Measurements from ENCODE around the gene SOX8.

SOX8 gene

DNA sequence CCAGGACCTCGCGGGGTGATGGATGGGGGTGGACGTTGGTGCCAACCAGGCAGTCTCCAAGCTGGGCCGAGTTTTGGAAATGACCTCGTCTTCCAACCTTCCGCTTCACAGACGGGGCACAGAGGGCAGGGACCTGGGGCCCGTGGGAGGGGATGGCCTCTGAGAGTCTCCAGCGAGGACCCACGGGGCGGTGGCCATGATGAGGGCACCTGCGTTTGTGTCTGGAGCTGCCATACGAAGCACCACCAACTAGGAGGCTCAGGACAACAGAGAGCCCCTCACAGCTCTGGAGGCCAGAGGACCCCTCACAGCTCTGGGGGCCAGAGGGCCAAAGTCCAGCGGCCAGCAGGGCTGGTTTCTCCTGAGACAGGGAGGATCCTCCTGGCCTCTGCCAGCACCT, 26.5 kb downstream of the SOX8 start:
- in situ Hi-C loops (cut with MboI; ENCODE audit: low pct_unique_long_range_greater_than_20kb, low sequenced_read_pairs, unreplicated experiment), result no loop called here
- no peak for DNase-seq (ENCODE audit: low spot score)
- TF ChIP-seq, protein P1, sequence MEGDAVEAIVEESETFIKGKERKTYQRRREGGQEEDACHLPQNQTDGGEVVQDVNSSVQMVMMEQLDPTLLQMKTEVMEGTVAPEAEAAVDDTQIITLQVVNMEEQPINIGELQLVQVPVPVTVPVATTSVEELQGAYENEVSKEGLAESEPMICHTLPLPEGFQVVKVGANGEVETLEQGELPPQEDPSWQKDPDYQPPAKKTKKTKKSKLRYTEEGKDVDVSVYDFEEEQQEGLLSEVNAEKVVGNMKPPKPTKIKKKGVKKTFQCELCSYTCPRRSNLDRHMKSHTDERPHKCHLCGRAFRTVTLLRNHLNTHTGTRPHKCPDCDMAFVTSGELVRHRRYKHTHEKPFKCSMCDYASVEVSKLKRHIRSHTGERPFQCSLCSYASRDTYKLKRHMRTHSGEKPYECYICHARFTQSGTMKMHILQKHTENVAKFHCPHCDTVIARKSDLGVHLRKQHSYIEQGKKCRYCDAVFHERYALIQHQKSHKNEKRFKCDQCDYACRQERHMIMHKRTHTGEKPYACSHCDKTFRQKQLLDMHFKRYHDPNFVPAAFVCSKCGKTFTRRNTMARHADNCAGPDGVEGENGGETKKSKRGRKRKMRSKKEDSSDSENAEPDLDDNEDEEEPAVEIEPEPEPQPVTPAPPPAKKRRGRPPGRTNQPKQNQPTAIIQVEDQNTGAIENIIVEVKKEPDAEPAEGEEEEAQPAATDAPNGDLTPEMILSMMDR (IDR thresholded peaks at IDR 0.05; ENCODE audit: extremely low read depth, insufficient read depth, missing control alignments), result no peak

DNA sequence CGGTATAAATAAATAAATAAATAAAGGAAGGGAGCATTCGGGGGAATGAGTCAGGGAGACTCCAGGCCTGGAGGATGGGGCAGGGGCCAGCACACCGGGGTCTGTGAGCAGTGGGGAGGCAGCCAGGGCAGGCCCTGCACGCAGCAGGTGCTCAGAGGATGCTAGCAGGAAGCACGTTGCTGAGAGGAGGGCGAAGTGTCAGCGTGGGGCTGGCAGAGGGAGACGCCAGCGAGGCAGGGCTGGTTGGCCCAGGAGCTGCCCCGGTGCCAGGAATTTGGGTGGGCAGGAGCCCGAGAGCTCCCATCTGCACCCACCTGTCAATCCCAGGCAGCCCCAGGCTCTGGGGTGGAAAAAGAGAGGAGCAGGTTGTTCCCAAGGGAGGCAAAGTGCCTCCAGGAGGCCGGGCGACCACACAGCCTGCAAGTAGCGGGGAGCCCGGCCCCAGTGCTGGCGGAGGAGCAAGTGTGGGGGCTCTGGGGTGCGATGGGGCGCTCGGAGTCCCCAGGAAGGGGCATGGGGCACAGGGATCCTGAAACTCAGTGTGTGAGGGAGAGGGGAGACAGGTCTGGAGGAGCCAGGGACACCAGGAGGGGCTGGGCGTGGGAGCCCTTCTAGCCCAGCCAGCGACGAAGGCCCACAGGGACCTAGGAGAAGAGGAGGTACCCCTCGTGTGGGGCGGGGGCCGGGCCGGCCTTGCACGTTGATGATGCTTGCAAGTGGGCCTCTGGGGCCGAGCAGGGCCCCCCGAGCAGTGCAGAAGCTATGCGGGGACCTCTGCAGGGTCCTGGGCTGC, 28.0 kb downstream of the SOX8 start:
- in situ Hi-C loops (cut with MboI; ENCODE audit: low pct_unique_long_range_greater_than_20kb, low sequenced_read_pairs, unreplicated experiment), result no loop called here
- TF ChIP-seq, protein P1 (IDR thresholded peaks at IDR 0.05; ENCODE audit: extremely low read depth, insufficient read depth, missing control alignments), result no peak
- DNase-seq (ENCODE audit: low spot score), result no peak

DNA sequence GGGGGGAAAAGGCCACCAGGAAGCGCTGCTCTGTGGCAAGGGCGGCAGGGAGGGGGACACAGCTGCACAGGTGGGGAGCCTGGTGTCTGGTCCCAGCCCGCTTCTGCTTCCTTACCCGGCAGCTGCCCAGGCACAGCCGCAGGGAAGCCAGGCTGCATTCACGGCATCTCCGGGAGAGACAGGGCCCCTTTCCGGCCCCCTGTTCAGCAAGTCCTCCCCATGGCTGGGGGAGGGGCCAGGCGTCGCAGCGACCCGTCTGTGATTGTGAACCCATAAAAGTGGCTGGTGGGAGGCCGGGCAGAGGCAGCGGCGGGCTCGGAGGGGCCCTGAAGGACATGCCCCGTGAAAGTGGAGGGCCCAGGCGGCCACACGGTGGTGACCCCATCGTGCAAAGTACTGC, 28.7 kb downstream of the SOX8 start:
- TF ChIP-seq, protein P1 (IDR thresholded peaks at IDR 0.05; ENCODE audit: extremely low read depth, insufficient read depth, missing control alignments), result no peak
- no peak for DNase-seq (ENCODE audit: low spot score)
- in situ Hi-C loops (cut with MboI; ENCODE audit: low pct_unique_long_range_greater_than_20kb, low sequenced_read_pairs, unreplicated experiment), result no loop called here

DNA sequence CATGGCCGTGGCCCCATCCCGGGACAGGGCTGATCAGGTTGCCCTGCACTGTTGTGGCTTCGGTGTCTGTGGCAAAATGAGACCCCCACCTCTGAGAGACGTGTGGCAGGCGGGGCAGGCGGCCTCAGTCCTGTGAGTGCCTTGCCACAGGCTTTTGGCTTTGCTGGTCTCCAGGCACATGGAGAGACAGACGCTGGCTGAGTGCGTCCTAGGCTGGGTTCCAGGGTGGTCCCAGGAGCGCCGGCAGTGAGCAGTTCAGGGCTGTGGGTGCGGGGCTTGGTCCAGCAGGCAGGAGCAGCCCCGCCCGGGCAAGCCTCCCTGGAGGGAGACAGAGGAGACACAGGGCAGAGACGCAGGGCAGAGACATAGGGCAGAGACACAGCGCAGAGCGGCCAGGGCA, 29.2 kb downstream of the SOX8 start:
- in situ Hi-C loops (cut with MboI; ENCODE audit: low pct_unique_long_range_greater_than_20kb, low sequenced_read_pairs, unreplicated experiment), result no loop called here
- TF ChIP-seq, protein P1 (IDR thresholded peaks at IDR 0.05; ENCODE audit: extremely low read depth, insufficient read depth, missing control alignments), result no peak
- DNase-seq (ENCODE audit: low spot score), result no peak

DNA sequence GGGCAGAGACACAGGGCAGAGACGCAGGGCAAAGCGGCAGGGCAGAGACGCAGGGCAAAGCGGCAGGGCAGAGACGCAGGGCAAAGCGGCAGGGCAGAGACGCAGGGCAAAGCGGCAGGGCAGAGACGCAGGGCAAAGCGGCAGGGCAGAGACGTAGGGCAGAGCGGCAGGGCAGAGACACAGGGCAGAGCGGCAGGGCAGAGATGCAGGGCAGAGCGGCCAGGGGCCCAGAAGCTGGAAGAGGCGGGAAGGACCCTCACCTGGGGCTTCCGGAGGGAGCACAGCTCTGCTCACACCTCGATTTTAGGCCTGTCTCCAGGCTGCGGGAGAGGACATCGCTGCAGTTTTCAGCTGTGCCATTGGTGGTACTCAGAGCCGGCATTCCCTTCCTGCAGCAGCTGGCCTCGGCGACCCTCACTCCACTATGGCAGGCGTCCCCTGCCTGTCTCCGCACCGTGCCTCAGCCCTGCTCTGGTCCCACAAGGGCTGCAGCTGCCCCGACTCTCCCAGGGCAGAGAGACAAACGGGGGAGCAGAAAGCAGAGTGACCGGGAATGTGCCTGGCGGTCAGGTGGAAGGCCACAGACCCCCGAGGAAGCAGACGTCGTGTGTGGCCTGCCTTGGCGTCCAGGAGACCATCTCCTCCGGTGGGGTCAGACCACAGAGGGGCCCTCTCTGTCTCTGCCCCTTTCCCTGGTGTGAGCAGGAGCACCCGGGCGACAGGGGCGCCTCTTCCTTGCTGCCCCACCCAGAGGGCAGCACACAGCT, 29.9 kb downstream of the SOX8 start:
- TF ChIP-seq, protein P1 (IDR thresholded peaks at IDR 0.05; ENCODE audit: extremely low read depth, insufficient read depth, missing control alignments), result no peak

DNA sequence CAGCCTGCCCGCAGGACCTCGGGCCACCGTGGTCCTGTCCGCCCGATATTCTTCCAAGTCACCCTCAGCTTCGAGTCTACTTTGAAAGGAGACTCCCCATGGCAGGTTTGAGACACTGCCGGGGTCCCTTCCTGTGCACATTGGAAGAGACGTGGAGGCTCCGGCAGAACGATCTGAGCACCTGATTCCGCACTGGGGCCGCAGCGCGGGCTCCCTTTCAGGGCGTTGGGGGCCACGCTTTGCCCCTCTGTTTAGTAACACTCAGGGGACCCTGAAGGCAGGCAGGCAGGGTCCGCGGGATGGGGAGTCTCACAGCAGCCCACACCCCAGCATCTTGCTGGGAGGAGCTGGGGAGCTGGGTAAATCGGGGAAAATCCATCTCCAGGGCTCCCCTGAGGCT, 30.6 kb downstream of the SOX8 start:
- in situ Hi-C loops (cut with MboI; ENCODE audit: low pct_unique_long_range_greater_than_20kb, low sequenced_read_pairs, unreplicated experiment), result no loop called here
- no peak for DNase-seq (ENCODE audit: low spot score)
- TF ChIP-seq, protein P1 (IDR thresholded peaks at IDR 0.05; ENCODE audit: extremely low read depth, insufficient read depth, missing control alignments), result no peak

More for the DNA sequence above, 29.9 kb downstream of the SOX8 start:
- DNase-seq (ENCODE audit: low spot score), result no peak
- in situ Hi-C loops (cut with MboI; ENCODE audit: low pct_unique_long_range_greater_than_20kb, low sequenced_read_pairs, unreplicated experiment), result no loop called here

All from GM13977 (cell line).